ENCODE results near the gene BRCA2.
A peak's percentile ranks its signal among the peaks of the same experiment; 100 is the strongest.

BRCA2 gene

GRCh38 chr13:32310134-32310706 lies 5.1 kb upstream of the BRCA2 start:
- no peak overlapping the region for H3K4me3 ChIP-seq (ENCODE audit: low read depth, low read length)
- TF ChIP-seq, protein P1, sequence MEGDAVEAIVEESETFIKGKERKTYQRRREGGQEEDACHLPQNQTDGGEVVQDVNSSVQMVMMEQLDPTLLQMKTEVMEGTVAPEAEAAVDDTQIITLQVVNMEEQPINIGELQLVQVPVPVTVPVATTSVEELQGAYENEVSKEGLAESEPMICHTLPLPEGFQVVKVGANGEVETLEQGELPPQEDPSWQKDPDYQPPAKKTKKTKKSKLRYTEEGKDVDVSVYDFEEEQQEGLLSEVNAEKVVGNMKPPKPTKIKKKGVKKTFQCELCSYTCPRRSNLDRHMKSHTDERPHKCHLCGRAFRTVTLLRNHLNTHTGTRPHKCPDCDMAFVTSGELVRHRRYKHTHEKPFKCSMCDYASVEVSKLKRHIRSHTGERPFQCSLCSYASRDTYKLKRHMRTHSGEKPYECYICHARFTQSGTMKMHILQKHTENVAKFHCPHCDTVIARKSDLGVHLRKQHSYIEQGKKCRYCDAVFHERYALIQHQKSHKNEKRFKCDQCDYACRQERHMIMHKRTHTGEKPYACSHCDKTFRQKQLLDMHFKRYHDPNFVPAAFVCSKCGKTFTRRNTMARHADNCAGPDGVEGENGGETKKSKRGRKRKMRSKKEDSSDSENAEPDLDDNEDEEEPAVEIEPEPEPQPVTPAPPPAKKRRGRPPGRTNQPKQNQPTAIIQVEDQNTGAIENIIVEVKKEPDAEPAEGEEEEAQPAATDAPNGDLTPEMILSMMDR (IDR thresholded peaks at IDR 0.05; ENCODE audit: low read depth, low read length, missing control alignments): peak; percentile 66
- peak; percentile 40 for DNase-seq (ENCODE audit: low read depth)

DNA sequence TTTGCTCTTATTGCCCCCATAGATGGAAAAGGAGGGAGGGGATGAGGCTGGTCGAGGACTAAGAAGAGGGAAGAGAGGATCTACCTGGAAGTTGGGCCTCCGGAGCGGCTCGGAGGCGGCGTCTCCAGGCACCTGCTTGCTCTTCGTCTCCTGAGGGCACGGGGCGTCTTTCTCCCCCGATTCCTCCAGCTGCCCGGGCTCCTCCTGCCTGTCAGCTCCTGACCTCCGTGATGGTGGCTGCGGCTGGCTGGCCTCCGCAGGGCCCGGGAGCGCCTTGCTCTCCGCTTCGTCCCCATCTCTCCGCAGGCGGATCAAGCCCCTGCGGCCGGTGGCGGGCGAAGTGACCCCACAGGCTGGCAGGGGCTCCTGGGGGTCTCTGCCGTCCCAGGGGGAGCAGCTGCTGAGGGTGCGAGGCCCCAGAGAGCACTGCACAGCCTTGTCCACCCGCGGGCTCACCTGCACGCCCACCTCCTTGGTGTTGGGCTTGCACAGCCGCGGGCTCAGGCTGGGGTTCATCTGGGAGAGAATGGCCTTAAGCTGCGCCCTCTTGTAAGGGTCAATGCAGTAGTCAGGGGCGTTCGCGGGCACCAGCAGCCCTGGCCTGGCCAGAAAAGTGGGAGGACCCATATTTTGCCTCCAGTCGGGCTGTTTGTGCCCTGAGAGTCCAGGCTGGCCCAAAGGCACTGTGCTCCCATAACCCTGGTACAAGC lies 4.0 kb upstream of the BRCA2 start:
- DNase-seq (ENCODE audit: low read depth): no peak
- H3K4me3 ChIP-seq (ENCODE audit: low read depth, low read length): no peak overlapping the region
- TF ChIP-seq, protein P1 (IDR thresholded peaks at IDR 0.05; ENCODE audit: low read depth, low read length, missing control alignments): no peak

DNA sequence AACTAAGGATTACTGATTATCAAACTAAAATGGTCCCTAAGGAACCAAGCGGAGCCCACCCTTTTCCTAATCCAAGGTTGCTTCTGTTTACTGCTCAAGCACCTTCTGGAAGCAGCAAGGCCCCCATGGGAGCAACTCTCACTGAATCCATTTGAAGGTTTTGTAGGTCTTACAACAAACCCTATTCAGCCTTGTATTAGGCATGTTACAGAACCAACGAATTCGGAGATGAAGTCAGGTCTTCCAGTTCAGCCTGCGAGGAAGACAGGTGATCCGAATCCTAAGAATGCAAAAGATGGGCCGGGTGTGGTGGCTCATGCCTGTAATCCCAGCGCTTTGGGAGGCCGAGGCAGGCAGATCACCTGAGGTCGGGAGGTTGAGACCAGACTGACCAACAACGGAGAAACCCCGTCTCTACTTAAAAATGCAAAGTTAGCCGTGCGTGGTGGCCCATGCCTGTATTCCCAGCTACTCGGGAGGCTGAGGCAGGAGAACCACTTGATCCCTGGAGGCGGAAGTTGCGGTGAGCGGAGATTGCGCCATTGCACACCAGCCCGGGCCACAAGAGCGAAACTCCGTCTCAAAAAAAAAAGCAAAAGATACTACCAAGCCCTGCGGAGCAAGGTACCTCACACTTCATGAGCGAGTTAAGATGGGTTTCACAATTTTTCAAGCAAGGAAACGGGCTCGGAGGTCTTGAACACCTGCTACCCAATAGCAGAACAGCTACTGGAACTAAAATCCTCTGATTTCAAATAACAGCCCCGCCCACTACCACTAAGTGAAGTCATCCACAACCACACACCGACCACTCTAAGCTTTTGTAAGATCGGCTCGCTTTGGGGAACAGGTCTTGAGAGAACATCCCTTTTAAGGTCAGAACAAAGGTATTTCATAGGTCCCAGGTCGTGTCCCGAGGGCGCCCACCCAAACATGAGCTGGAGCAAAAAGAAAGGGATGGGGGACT lies 754 bp upstream of the BRCA2 start:
- DNase-seq (ENCODE audit: low read depth): peak; percentile 16
- TF ChIP-seq, protein P1 (IDR thresholded peaks at IDR 0.05; ENCODE audit: low read depth, low read length, missing control alignments): no peak
- H3K4me3 ChIP-seq (ENCODE audit: low read depth, low read length): peak overlapping the region; percentile 85

DNA sequence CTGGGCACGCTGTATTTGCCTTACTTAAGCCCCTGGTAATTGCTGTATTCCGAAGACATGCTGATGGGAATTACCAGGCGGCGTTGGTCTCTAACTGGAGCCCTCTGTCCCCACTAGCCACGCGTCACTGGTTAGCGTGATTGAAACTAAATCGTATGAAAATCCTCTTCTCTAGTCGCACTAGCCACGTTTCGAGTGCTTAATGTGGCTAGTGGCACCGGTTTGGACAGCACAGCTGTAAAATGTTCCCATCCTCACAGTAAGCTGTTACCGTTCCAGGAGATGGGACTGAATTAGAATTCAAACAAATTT lies 676 bp downstream of the BRCA2 start:
- H3K4me3 ChIP-seq (ENCODE audit: low read depth, low read length): peak overlapping the region; percentile 85
- peak; percentile 49 for DNase-seq (ENCODE audit: low read depth)
- TF ChIP-seq, protein P1 (IDR thresholded peaks at IDR 0.05; ENCODE audit: low read depth, low read length, missing control alignments): no peak

DNA sequence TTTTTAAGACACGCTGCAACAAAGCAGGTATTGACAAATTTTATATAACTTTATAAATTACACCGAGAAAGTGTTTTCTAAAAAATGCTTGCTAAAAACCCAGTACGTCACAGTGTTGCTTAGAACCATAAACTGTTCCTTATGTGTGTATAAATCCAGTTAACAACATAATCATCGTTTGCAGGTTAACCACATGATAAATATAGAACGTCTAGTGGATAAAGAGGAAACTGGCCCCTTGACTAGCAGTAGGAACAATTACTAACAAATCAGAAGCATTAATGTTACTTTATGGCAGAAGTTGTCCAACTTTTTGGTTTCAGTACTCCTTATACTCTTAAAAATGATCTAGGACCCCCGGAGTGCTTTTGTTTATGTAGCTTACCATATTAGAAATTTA lies 1.2 kb downstream of the BRCA2 start:
- TF ChIP-seq, protein P1 (IDR thresholded peaks at IDR 0.05; ENCODE audit: low read depth, low read length, missing control alignments): no peak
- peak overlapping the region; percentile 85 for H3K4me3 ChIP-seq (ENCODE audit: low read depth, low read length)
- DNase-seq (ENCODE audit: low read depth): no peak

GRCh38 chr13:32317716-32318465 lies 2.6 kb downstream of the BRCA2 start:
- DNase-seq (ENCODE audit: low read depth): no peak
- TF ChIP-seq, protein P1 (IDR thresholded peaks at IDR 0.05; ENCODE audit: low read depth, low read length, missing control alignments): no peak
- H3K4me3 ChIP-seq (ENCODE audit: low read depth, low read length): no peak overlapping the region

All from GM12864 (cell line).